ENCODE results near the gene MAPKAP1.

Gene MAPKAP1

DNA sequence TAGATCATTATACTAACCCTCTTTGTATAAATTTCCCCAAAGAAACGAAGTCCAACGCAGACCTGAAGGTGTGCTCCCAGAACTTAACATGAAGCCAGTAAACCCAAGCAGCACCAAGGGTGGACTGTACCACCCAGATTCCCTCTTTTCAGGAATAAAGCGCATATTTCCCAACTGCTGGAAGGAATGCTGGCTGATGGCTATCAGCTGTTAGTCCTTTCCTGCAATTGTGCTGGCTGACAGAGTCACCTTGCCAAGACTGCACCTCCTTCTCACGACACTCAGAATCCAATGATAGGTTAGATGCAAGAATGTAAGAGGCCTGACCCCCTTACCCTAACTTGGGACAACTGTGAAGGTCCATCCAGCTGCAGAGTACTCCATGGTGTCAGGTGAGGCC lies 93.9 kb downstream of the MAPKAP1 start:
- H3K9me3 ChIP-seq = no peaks in the 10 kb centered on the region
- no peak overlapping the region for H3K4me3 ChIP-seq (ENCODE audit: low read depth in 1 of 2, low read length in 1 of 2)
- H3K27ac ChIP-seq = no peak overlapping the region
- H3K36me3 ChIP-seq = peaks cover 4% of the 10 kb centered on the region
- TF ChIP-seq, protein P1, sequence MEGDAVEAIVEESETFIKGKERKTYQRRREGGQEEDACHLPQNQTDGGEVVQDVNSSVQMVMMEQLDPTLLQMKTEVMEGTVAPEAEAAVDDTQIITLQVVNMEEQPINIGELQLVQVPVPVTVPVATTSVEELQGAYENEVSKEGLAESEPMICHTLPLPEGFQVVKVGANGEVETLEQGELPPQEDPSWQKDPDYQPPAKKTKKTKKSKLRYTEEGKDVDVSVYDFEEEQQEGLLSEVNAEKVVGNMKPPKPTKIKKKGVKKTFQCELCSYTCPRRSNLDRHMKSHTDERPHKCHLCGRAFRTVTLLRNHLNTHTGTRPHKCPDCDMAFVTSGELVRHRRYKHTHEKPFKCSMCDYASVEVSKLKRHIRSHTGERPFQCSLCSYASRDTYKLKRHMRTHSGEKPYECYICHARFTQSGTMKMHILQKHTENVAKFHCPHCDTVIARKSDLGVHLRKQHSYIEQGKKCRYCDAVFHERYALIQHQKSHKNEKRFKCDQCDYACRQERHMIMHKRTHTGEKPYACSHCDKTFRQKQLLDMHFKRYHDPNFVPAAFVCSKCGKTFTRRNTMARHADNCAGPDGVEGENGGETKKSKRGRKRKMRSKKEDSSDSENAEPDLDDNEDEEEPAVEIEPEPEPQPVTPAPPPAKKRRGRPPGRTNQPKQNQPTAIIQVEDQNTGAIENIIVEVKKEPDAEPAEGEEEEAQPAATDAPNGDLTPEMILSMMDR (IDR thresholded peaks at IDR 0.05) = no peak
- H3K4me1 ChIP-seq (ENCODE audit: control insufficient read depth in 1 of 2, insufficient read depth in 1 of 2, low read depth in 1 of 2, low read length in 1 of 2) = no peaks in the 10 kb centered on the region
- H3K27me3 ChIP-seq = no peaks in the 10 kb centered on the region

DNA sequence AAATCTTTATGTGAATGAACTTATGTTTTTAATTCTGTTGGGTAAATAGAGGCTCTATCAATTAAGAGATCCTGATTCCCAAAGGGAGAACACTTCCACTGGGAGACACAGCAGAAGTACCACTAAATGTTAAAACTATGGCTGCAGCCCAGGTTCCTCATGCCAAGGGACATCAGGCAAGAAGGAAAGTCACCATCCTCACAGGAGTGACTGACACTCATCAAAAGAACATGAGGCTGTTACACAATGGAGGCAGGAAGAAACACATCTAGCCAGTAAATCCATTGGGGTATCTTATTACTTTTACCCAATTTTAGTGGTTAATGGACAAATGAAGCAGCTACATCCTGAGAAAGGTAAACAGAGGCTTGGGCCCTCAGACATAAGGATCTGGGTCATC lies 94.4 kb downstream of the MAPKAP1 start:
- H3K27me3 ChIP-seq = no peaks in the 10 kb centered on the region
- H3K4me3 ChIP-seq (ENCODE audit: low read depth in 1 of 2, low read length in 1 of 2) = no peak overlapping the region
- H3K36me3 ChIP-seq = peaks cover 4% of the 10 kb centered on the region
- TF ChIP-seq, protein P1 (IDR thresholded peaks at IDR 0.05) = no peak
- no peaks in the 10 kb centered on the region for H3K9me3 ChIP-seq
- no peak overlapping the region for H3K27ac ChIP-seq
- no peaks in the 10 kb centered on the region for H3K4me1 ChIP-seq (ENCODE audit: control insufficient read depth in 1 of 2, insufficient read depth in 1 of 2, low read depth in 1 of 2, low read length in 1 of 2)

DNA sequence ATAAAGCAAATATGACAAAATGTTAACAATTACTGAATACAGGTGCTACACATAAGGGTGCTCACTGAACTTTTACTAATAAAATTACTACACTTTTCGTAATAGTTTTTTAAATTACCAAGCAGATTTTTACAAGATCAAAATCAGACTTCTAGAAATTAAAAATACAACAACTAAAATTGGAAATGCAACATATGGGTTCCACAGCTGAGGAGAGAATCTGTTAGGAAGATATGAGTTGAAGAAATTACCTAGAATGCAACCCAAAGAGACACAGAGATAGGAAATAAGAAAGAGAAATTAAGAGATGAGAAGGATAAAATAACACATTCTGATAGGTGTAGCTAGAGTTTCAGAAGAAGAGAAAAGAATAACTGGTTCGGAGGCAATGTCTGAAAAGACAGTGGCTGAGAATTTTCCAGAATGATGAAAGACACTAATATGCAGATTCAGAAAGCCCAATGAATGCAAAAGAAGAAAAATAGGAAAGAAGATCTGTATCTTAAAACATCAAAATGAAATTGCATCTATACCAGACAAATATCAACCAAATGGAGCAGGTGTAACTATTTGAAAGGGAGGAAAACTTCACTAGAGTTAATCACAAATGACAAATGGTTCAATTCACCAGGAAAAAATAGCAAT lies 95.8 kb downstream of the MAPKAP1 start:
- no peaks in the 10 kb centered on the region for H3K4me1 ChIP-seq (ENCODE audit: control insufficient read depth in 1 of 2, insufficient read depth in 1 of 2, low read depth in 1 of 2, low read length in 1 of 2)
- no peaks in the 10 kb centered on the region for H3K27me3 ChIP-seq
- H3K27ac ChIP-seq = no peak overlapping the region
- TF ChIP-seq, protein P1 (IDR thresholded peaks at IDR 0.05) = no peak
- peaks cover 4% of the 10 kb centered on the region for H3K36me3 ChIP-seq
- no peaks in the 10 kb centered on the region for H3K9me3 ChIP-seq
- no peak overlapping the region for H3K4me3 ChIP-seq (ENCODE audit: low read depth in 1 of 2, low read length in 1 of 2)

DNA sequence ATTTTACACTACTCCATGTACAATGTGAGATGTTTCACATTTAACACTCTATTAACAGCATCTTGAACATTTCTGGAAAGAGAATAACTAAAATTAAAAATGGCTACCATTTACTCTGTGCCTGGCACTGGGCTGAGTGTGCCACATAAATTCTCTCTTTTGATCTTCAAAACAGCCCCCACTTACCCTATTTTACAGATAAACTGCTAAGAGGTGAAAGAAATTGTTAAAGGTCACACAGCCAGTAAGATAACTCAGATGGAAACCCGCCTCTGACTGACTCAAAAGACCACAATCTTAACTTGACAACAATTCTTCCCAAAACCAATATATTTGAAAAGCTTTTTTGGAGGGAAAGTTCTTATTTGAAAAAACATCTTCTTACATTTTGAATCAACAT lies 97.3 kb downstream of the MAPKAP1 start:
- no peaks in the 10 kb centered on the region for H3K4me1 ChIP-seq (ENCODE audit: control insufficient read depth in 1 of 2, insufficient read depth in 1 of 2, low read depth in 1 of 2, low read length in 1 of 2)
- TF ChIP-seq, protein P1 (IDR thresholded peaks at IDR 0.05) = no peak
- H3K4me3 ChIP-seq (ENCODE audit: low read depth in 1 of 2, low read length in 1 of 2) = no peak overlapping the region
- H3K9me3 ChIP-seq = no peaks in the 10 kb centered on the region
- H3K27me3 ChIP-seq = no peaks in the 10 kb centered on the region
- no peak overlapping the region for H3K27ac ChIP-seq
- peaks cover 4% of the 10 kb centered on the region for H3K36me3 ChIP-seq

DNA sequence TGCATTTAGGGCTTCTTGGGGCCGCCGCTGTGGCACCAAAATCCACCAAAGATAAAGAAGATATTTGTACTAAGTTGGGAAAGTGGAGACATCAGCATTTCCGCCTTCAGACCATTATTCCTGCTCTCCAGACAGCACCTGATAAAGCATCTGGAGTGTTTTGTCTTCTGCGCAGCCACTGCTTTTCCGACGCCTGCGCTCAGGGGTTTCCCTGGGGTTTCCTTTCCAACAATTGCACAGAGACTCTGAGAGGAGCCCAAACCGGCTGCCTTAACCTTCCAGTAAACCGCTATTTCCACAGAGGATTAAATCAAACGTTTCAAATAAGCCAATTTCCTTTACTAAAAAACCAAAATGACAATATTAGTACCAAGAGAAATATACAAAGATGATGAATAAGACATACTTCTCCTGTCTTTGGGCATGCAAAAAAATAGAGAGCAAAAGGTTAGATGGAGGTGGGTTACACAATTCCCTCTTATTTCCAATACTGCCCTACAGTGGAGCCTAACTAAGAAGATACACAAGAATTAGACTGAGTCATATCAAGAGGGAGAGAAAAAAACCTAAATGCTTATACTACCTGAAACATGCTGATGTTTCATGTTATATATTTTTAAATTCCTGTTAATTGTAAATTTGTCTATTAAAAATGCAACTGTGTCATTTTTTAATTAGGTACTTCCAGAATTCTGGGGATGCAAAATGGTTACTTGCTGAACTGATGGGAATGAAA lies 98.4 kb downstream of the MAPKAP1 start:
- Histone ChIP-seq H3K27me3 (no peaks in the 10 kb centered on the region), H3K9me3 (no peaks in the 10 kb centered on the region), H3K4me3 (ENCODE audit: low read depth in 1 of 2, low read length in 1 of 2) (no peak overlapping the region), H3K4me1 (ENCODE audit: control insufficient read depth in 1 of 2, insufficient read depth in 1 of 2, low read depth in 1 of 2, low read length in 1 of 2) (no peaks in the 10 kb centered on the region), H3K36me3 (peaks cover 4% of the 10 kb centered on the region), H3K27ac (no peak overlapping the region)
- TF ChIP-seq, protein P1 (IDR thresholded peaks at IDR 0.05) = no peak
